Measurements from ENCODE around the gene PKP1.

PKP1 gene

DNA sequence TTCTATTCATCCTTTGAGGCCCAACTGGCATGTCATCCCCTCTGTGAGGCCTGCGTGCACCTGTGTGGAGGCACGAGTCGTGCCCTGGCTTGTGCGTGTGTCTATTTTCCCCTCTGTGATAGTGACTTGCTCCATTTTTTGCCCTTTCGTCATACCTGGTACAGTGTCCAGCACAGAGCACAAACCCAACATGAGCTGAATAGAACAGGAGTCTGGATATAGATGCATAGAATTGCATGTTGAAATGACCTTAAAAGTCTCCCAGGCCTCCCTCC is 61.7 kb downstream of the PKP1 start:
- DNase-seq (ENCODE audit: extremely low spot score, insufficient read length, low read depth): no peak
- no peak for FAIRE-seq

DNA sequence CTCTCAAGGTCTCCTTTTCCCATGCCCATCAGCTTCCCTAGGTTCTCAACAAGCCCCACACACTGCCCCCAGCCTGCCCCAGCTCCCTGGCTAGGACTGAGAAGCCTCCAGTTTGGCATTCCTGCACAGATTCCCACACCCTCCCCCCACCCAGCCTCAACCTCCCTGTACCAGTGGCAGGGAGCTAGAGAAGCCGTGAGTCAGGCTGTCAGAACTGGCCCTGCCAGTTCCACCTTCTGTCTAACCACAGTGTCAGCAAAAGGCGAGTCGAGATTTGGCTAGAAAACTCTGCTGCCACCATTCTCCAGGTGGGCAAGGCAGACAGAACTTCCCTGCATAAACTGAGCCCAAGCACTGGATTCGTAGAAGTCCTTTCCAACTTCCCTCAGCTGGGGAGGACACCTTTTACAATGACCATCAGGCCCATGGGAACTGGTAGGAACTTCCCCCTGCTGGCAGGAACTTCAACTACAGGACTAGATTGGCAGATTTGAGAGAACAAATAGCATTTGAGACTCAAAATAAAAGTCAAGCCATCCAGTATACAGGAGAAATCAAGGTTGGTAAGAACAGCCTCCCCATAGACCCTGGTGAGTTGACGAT is 63.1 kb downstream of the PKP1 start:
- FAIRE-seq: no peak
- peak; percentile 9 for DNase-seq (ENCODE audit: extremely low spot score, insufficient read length, low read depth)

GRCh38 chr1:201346987-201347386 is 63.7 kb downstream of the PKP1 start:
- FAIRE-seq (no peak), DNase-seq (ENCODE audit: extremely low spot score, insufficient read length, low read depth) (no peak)

DNA sequence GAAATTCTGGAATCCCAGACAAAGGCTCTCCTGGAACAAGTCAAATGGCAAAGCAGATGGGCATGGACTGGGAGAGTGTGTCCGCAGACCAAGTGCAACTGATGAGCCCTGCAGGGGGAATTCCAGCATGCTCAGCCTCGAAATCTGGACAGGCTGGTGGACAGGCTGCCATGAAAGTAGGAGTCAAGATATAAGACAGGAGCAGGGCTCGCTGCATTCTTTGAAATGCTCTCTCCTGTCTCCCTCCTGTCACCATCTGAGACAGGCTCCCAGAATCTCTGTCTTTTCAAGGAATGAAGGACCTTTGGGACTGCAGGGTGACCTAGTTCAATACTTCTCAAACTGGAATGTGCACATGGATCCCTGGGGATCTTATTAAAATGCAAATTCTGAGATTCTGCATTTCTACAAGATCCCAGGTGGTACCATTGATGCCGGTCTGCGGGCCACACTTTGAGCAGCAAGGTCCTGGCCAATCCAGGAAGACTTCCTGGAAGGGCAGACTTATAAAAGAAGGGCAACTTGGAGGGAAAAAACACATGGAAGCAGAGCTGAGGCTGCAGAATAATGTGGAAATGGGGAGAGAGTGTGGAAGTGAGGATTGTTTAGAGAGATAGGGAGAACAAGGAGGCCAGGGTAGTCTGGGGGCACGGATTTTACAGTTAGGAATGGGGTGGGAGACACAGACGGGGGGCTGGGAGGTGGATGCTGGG is 64.3 kb downstream of the PKP1 start:
- no peak for FAIRE-seq
- no peak for DNase-seq (ENCODE audit: extremely low spot score, insufficient read length, low read depth)

GRCh38 chr1:201348211-201348566 is 64.9 kb downstream of the PKP1 start:
- FAIRE-seq: no peak
- peak; percentile 29 for DNase-seq (ENCODE audit: extremely low spot score, insufficient read length, low read depth)

GRCh38 chr1:201349092-201349491 is 65.8 kb downstream of the PKP1 start:
- no peak for FAIRE-seq

GRCh38 chr1:201350361-201350725 is 67.0 kb downstream of the PKP1 start:
- no peak for FAIRE-seq
- no peak for DNase-seq (ENCODE audit: extremely low spot score, insufficient read length, low read depth)

More at GRCh38 chr1:201349092-201349491, 65.8 kb downstream of the PKP1 start:
- no peak for DNase-seq (ENCODE audit: extremely low spot score, insufficient read length, low read depth)

DNA sequence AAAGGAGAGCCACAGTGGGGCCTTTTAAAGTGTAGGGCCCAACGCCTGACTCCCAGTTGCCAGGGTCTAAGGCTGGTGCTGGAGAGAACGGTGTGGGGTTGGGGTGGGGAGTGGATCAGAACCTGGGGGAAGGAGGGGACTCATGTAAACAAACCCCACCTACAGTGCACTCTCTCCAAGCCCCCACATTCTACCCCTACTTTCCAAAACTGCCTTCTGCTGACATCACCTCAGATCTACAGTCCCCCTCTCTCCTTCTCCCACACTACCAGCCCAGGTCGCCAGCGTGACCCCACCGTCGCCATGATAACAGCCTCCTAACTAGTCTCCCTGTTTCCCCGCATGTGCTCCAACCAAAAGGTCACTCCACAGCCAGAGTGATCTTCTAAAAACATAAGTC is 67.6 kb downstream of the PKP1 start:
- FAIRE-seq: no peak
- no peak for DNase-seq (ENCODE audit: extremely low spot score, insufficient read length, low read depth)

- DNase-seq (ENCODE audit: extremely low spot score, insufficient read length, low read depth): no peak
- FAIRE-seq: no peak
These were observed 68.3 kb downstream of the PKP1 start for GRCh38 chr1:201351617-201352016.

GRCh38 chr1:201353186-201353940 is 70.1 kb downstream of the PKP1 start:
- no peak for DNase-seq (ENCODE audit: extremely low spot score, insufficient read length, low read depth)
- no peak for FAIRE-seq

- FAIRE-seq: no peak
- no peak for DNase-seq (ENCODE audit: extremely low spot score, insufficient read length, low read depth)
These were observed 71.0 kb downstream of the PKP1 start for GRCh38 chr1:201354151-201354900.

DNA sequence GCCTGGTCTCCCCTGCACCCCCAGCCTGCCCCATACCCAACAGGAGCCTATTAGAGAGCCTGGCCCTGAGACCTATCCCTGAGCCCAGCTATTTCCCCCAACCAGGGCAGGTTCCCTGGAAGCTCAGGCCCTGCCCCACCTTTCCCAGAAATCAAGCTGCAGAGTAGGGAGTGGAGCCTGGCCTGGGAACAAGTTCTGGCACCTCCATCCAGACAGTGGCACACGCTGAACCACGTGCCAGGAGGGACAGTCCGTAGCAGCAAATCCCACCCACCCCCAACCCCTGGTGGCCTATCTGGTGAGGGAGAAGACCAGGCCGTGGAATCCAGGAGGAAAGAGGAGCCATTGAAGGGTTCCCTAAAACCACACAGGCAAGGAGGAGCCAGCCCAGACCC is 71.6 kb downstream of the PKP1 start:
- no peak for FAIRE-seq
- no peak for DNase-seq (ENCODE audit: extremely low spot score, insufficient read length, low read depth)

DNA sequence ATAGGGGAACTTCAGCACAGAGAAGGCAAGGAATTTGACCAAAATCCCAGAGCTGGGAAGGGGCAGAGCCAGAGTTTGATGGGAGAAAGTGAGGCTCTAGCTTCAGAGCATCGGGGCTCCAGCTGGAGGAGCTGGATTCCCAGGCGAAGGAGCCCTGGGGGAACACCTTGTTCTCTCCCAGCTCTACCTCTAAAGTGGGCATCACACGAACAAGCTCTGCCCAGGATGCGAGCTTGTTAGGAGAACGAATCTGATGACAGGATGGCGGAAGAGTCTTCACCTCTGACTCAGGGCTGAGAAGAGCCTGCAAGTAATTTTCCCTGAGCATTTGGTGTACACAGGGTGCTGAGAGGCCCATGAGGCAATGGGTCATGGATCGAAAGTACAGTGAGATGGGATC is 72.2 kb downstream of the PKP1 start:
- DNase-seq (ENCODE audit: extremely low spot score, insufficient read length, low read depth) (no peak), FAIRE-seq (no peak)

- FAIRE-seq: no peak
These were observed 72.9 kb downstream of the PKP1 start for GRCh38 chr1:201356236-201356635.

GRCh38 chr1:201356701-201357100 is 73.4 kb downstream of the PKP1 start:
- FAIRE-seq (no peak), DNase-seq (ENCODE audit: extremely low spot score, insufficient read length, low read depth) (no peak)

More at GRCh38 chr1:201356236-201356635, 72.9 kb downstream of the PKP1 start:
- no peak for DNase-seq (ENCODE audit: extremely low spot score, insufficient read length, low read depth)

DNA sequence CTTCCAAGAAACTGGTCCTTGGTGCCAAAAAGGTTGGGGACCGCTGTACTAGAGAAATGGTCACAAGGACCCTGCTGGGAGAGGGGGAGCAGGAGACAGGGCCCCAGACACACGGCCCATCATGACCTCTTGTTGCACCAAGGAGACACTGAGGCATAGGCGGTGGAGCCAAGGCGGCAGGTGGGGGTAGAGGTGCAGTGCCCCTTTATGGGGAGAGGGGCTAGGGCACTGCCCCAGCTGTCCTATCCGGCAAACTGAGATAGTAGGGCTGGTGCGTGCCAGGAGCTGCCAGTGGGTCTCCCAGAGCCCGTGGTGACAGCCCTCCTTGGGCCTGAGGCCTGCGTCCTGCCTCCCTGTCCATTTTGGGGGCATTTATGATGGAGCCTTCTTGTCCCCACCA is 73.9 kb downstream of the PKP1 start:
- DNase-seq (ENCODE audit: extremely low spot score, insufficient read length, low read depth) (no peak), FAIRE-seq (no peak)

- DNase-seq (ENCODE audit: extremely low spot score, insufficient read length, low read depth) (no peak), FAIRE-seq (no peak)
These were observed 74.5 kb downstream of the PKP1 start for GRCh38 chr1:201357636-201358348.

DNA sequence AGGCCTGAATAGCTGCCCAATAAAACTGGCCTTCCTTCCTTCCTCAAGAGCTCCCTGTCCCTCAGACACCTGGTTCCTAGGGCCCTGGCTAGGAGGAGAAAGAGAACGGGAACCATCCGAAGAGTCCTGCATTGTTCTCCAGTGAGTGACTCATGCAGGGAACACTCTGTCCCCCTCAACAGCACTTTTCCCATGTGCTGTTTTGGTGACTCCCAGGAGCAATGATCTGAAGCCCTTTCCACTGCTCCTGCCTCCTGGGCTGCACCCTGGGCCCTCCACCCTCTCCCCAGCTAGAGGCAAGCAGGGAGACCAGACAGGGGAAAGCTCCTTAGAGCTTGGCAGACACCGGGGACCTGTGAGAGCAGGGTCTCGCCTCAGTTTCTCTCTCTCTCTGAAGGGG is 75.3 kb downstream of the PKP1 start:
- DNase-seq (ENCODE audit: extremely low spot score, insufficient read length, low read depth) (no peak), FAIRE-seq (no peak)

DNA sequence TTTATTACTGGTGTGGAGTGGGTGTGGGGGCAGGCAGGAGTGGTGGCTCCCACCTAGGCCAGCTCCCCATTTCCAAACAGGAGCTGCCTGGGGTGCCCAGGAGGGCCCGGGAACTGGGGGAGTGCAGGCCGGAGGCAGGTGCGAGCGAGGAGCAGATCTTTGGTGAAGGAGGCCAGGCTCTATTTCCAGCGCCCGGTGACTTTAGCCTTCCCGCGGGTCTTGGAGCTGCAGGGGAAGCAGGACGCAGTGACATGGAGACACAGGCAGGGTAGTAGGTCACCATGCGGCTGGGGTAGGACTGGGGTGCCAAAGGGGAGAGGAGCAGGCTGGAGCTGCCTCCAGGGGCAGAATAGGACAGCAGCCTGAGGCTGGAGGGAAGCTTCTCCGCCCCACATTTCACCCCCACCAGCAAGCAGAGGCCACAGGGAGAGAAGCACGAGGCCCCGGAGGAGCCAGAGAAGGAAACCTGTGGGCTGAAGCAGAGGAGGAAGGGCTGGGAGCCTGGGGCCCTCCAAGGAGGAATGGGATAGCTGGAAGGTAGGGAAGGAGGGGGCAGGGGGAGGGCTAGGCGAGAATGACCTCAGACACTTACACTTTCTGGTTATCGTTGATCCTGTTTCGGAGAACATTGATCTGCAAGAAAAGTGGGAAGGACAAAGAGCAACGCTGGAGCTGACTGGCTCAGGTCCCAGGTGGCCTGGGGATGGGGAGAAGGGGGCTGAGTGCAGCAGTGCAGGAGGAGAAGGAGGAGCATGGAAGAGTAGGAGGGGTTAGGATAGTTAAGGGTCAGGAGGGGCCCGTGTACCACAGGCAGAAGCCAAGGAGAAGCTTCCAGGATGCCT is 75.9 kb downstream of the PKP1 start:
- no peak for DNase-seq (ENCODE audit: extremely low spot score, insufficient read length, low read depth)
- no peak for FAIRE-seq

DNA sequence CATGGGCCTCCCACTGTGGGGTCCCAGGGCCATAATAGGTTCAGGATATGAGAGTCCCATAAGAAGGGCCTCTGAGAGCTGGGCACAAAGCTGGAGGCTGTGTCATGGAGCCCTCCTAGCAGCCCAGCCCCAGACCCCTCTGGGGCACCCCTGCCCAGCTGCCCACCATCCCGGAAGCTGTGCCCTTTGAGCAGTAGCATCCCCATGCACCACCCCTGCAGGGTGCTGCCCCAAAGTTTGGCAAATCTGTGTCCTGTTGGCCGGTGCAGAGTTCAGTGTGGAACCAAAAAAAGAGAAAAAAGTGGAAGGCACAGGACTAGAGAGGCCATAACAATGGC is 76.5 kb downstream of the PKP1 start:
- DNase-seq (ENCODE audit: extremely low spot score, insufficient read length, low read depth) (no peak), FAIRE-seq (no peak)
